Measurements from ENCODE around the gene ZNF394.
A peak's percentile ranks its signal among the peaks of the same experiment; 100 is the strongest.

GRCh38 chr7:99499721-99500636 is at the start of gene ZNF394:
- TF ChIP-seq POLR2AphosphoS5 (IDR thresholded peaks at IDR 0.05; ENCODE audit: low read depth, low read length) = peak; percentile 78
- no peak for TF ChIP-seq CTCF (IDR thresholded peaks at IDR 0.05)
- TF ChIP-seq REST (IDR thresholded peaks at IDR 0.05; ENCODE audit: insufficient read depth in 1 of 2, low read depth in 2 of 2, low read length in 1 of 2) = no peak
- TF ChIP-seq TCF7L2 (IDR thresholded peaks at IDR 0.05; ENCODE audit: low read depth, low read length) = peak; percentile 34; the same call in 1 of the 2 replicates
- TF ChIP-seq SIN3A (IDR thresholded peaks at IDR 0.05; ENCODE audit: borderline replicate concordance, insufficient read depth, low read depth, low read length) = peak; percentile 85

Measured in Panc1 (cell line).